ENCODE measurements around the gene LRRC8C.

LRRC8C gene

DNA sequence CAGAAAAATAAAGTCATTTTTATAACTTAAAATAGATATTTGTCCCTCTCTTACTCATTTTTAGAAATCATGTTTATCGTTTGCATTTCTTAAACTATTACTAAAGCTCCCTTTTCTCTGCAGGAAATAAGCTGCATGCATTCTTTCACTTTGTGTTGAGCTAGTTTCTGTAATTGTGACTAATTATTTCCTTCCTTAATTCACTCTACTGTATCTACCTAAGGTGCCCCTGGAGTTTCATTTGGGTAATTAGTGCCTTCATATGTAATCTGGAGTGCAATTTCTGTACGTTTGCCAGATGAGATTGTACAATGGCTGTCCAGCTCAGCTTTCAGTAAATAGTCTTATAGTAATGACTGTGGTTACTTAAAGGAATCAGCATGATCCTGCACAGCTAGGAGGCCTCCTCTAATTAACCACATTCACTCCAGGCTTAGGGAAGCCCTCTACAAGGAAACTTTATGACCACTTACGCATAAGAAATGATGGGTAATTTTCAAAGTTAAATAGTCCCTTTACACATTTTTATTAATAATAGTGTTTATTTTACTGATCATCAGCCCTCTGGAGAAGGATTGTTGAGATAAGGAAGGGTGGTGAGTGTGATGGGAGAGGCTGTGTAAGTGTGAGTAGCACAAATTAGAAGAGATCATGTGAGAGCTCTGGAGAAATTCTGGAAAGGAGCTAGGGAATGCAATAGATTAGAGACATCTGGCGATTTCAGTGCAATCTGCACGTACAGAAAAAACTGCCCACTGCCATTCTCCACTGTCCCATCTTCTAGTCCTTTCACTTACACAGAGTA, 86.8 kb downstream of the LRRC8C start:
- Histone ChIP-seq H3K27me3 (ENCODE audit: insufficient read depth, low read length) (no peaks in the 10 kb centered on the region), H4K8ac (ENCODE audit: low read depth, low read length) (no peak overlapping the region), H3K27ac (ENCODE audit: low read depth, low read length) (no peak overlapping the region), H4K12ac (ENCODE audit: low read depth, low read length) (no peak overlapping the region), H3K36me3 (ENCODE audit: control insufficient read depth in 1 of 2, insufficient read depth in 2 of 2, low read length in 2 of 2) (no peaks in the 10 kb centered on the region), H3K79me1 (ENCODE audit: low read length) (no peaks in the 10 kb centered on the region), H2AK5ac (ENCODE audit: low read length) (no peak overlapping the region), H3K4me3 (ENCODE audit: low read depth, low read length) (no peak overlapping the region), H3K9me3 (ENCODE audit: insufficient read depth, low read depth, low read length) (no peaks in the 10 kb centered on the region), H3K4me2 (ENCODE audit: low read length) (no peak overlapping the region), H3K14ac (ENCODE audit: low read length) (no peak overlapping the region), H3K9ac (ENCODE audit: low read length) (no peak overlapping the region), H3K23ac (ENCODE audit: low read length) (no peak overlapping the region), H3K4me1 (ENCODE audit: control insufficient read depth in 1 of 2, insufficient read depth in 2 of 2, low read length in 2 of 2) (no peaks in the 10 kb centered on the region), H2BK120ac (ENCODE audit: insufficient read depth, low read length, poor library complexity) (no peak overlapping the region), H4K91ac (ENCODE audit: low read depth, low read length) (no peak overlapping the region), H2AFZ (ENCODE audit: insufficient read depth, low read length, poor library complexity) (no peak overlapping the region), H3K18ac (ENCODE audit: low read length) (no peak overlapping the region), H2BK5ac (ENCODE audit: low read depth, low read length, poor library complexity) (no peak overlapping the region), H3K4ac (ENCODE audit: low read depth, low read length) (no peak overlapping the region), H2BK12ac (ENCODE audit: low read length) (no peak overlapping the region), H3K79me2 (ENCODE audit: control insufficient read depth, insufficient read depth, low read length, poor library complexity) (no peaks in the 10 kb centered on the region)
- DNase-seq: no peak
- no CpG with 5 or more reads among the region's 5 CpGs for WGBS (ENCODE audit: extremely low coverage, insufficient coverage, insufficient read length)

DNA sequence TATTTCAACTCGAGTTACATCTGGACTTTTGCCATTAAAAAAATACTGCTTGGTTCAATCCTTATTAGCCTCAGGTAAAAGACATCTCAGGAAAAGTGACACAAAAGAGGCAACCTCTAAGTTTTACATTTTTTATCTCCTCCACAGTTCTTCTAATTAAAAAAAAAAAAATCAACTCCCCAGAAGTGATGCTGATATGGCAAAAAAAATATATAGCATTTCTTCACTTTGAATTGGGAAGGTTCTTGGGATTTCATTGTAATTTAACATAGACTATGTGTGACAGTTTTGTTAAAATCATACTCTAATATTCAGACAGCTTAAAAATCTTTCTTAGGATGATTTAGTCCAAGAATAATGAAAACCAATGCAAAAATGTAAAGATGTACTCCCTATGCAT, 87.9 kb downstream of the LRRC8C start:
- H3K36me3 ChIP-seq (ENCODE audit: control insufficient read depth in 1 of 2, insufficient read depth in 2 of 2, low read length in 2 of 2): no peaks in the 10 kb centered on the region
- H3K14ac ChIP-seq (ENCODE audit: low read length): no peak overlapping the region
- DNase-seq: no peak
- no peak overlapping the region for H3K27ac ChIP-seq (ENCODE audit: low read depth, low read length)
- no peaks in the 10 kb centered on the region for H3K4me1 ChIP-seq (ENCODE audit: control insufficient read depth in 1 of 2, insufficient read depth in 2 of 2, low read length in 2 of 2)
- H2BK12ac ChIP-seq (ENCODE audit: low read length): no peak overlapping the region
- H3K4me3 ChIP-seq (ENCODE audit: low read depth, low read length): no peak overlapping the region
- no peaks in the 10 kb centered on the region for H3K79me2 ChIP-seq (ENCODE audit: control insufficient read depth, insufficient read depth, low read length, poor library complexity)
- H3K4ac ChIP-seq (ENCODE audit: low read depth, low read length): no peak overlapping the region
- H3K9ac ChIP-seq (ENCODE audit: low read length): no peak overlapping the region
- H3K23ac ChIP-seq (ENCODE audit: low read length): no peak overlapping the region
- H3K18ac ChIP-seq (ENCODE audit: low read length): no peak overlapping the region
- no peak overlapping the region for H4K8ac ChIP-seq (ENCODE audit: low read depth, low read length)
- no peak overlapping the region for H2AK5ac ChIP-seq (ENCODE audit: low read length)
- no peak overlapping the region for H4K91ac ChIP-seq (ENCODE audit: low read depth, low read length)
- no peak overlapping the region for H3K4me2 ChIP-seq (ENCODE audit: low read length)
- H4K12ac ChIP-seq (ENCODE audit: low read depth, low read length): no peak overlapping the region
- H3K9me3 ChIP-seq (ENCODE audit: insufficient read depth, low read depth, low read length): peaks cover 1% of the 10 kb centered on the region
- no peak overlapping the region for H2BK5ac ChIP-seq (ENCODE audit: low read depth, low read length, poor library complexity)
- WGBS (ENCODE audit: extremely low coverage, insufficient coverage, insufficient read length): no CpG with 5 or more reads among the region's 1 CpG
- H3K79me1 ChIP-seq (ENCODE audit: low read length): no peaks in the 10 kb centered on the region
- H2BK120ac ChIP-seq (ENCODE audit: insufficient read depth, low read length, poor library complexity): no peak overlapping the region
- H2AFZ ChIP-seq (ENCODE audit: insufficient read depth, low read length, poor library complexity): no peak overlapping the region
- H3K27me3 ChIP-seq (ENCODE audit: insufficient read depth, low read length): no peaks in the 10 kb centered on the region

DNA sequence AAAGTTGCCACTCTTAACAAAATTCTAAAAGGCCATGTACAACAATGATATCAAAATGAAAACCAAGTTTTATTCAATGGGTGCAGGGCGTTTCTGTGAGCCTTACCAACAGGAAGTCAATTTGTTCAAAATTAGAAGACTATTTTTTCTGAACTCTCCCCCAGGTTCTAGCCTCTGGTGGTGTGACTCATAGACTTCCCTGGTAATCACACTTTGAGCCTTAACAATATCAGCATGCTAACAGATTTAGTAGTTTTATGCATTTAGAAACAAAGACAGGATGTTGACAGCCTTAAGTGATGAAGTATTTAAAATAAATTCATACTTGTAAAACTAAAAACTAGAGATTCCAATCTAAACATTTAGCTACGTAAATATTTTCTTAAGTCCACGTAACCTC, 88.4 kb downstream of the LRRC8C start:
- H3K79me1 ChIP-seq (ENCODE audit: low read length): no peaks in the 10 kb centered on the region
- H3K36me3 ChIP-seq (ENCODE audit: control insufficient read depth in 1 of 2, insufficient read depth in 2 of 2, low read length in 2 of 2): no peaks in the 10 kb centered on the region
- H3K14ac ChIP-seq (ENCODE audit: low read length): no peak overlapping the region
- no peak for DNase-seq
- H3K9me3 ChIP-seq (ENCODE audit: insufficient read depth, low read depth, low read length): peaks cover 1% of the 10 kb centered on the region
- no peak overlapping the region for H4K91ac ChIP-seq (ENCODE audit: low read depth, low read length)
- H3K4me1 ChIP-seq (ENCODE audit: control insufficient read depth in 1 of 2, insufficient read depth in 2 of 2, low read length in 2 of 2): no peaks in the 10 kb centered on the region
- H3K79me2 ChIP-seq (ENCODE audit: control insufficient read depth, insufficient read depth, low read length, poor library complexity): no peaks in the 10 kb centered on the region
- H3K4me2 ChIP-seq (ENCODE audit: low read length): no peak overlapping the region
- no peak overlapping the region for H2AK5ac ChIP-seq (ENCODE audit: low read length)
- no peak overlapping the region for H3K27ac ChIP-seq (ENCODE audit: low read depth, low read length)
- no peak overlapping the region for H3K18ac ChIP-seq (ENCODE audit: low read length)
- H2BK120ac ChIP-seq (ENCODE audit: insufficient read depth, low read length, poor library complexity): no peak overlapping the region
- no peak overlapping the region for H4K12ac ChIP-seq (ENCODE audit: low read depth, low read length)
- H2AFZ ChIP-seq (ENCODE audit: insufficient read depth, low read length, poor library complexity): no peak overlapping the region
- no peak overlapping the region for H2BK12ac ChIP-seq (ENCODE audit: low read length)
- no peak overlapping the region for H4K8ac ChIP-seq (ENCODE audit: low read depth, low read length)
- no peak overlapping the region for H2BK5ac ChIP-seq (ENCODE audit: low read depth, low read length, poor library complexity)
- no peak overlapping the region for H3K4me3 ChIP-seq (ENCODE audit: low read depth, low read length)
- H3K9ac ChIP-seq (ENCODE audit: low read length): no peak overlapping the region
- H3K23ac ChIP-seq (ENCODE audit: low read length): no peak overlapping the region
- no peak overlapping the region for H3K4ac ChIP-seq (ENCODE audit: low read depth, low read length)
- no CpG with 5 or more reads among the region's 3 CpGs for WGBS (ENCODE audit: extremely low coverage, insufficient coverage, insufficient read length)
- H3K27me3 ChIP-seq (ENCODE audit: insufficient read depth, low read length): no peaks in the 10 kb centered on the region

DNA sequence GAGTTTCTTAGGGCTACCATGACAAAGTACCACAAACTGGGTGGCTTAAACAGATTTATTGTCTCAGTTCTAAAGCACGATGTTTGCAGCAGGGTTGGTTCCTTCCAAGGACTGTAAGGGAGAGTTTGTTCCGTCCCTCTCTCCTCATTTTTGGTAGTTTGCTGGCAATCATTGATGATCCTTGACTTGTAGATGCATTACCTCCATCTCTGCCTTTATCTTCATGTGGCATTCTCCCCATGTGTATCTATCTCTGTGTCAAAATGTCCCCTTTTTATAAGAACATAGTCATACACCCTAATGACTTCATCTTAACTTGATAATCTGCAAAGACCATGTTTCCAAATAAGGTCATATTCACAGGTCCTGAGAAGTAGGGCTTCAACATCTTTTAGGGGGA, 90.2 kb downstream of the LRRC8C start:
- Histone ChIP-seq H3K14ac (ENCODE audit: low read length) (no peak overlapping the region), H3K79me1 (ENCODE audit: low read length) (no peaks in the 10 kb centered on the region), H2BK120ac (ENCODE audit: insufficient read depth, low read length, poor library complexity) (no peak overlapping the region), H3K9ac (ENCODE audit: low read length) (no peak overlapping the region), H3K4me1 (ENCODE audit: control insufficient read depth in 1 of 2, insufficient read depth in 2 of 2, low read length in 2 of 2) (no peaks in the 10 kb centered on the region), H3K27me3 (ENCODE audit: insufficient read depth, low read length) (no peaks in the 10 kb centered on the region), H3K36me3 (ENCODE audit: control insufficient read depth in 1 of 2, insufficient read depth in 2 of 2, low read length in 2 of 2) (no peaks in the 10 kb centered on the region), H4K91ac (ENCODE audit: low read depth, low read length) (no peak overlapping the region), H3K18ac (ENCODE audit: low read length) (no peak overlapping the region), H4K12ac (ENCODE audit: low read depth, low read length) (no peak overlapping the region), H3K27ac (ENCODE audit: low read depth, low read length) (no peak overlapping the region), H4K8ac (ENCODE audit: low read depth, low read length) (no peak overlapping the region), H3K79me2 (ENCODE audit: control insufficient read depth, insufficient read depth, low read length, poor library complexity) (no peaks in the 10 kb centered on the region), H2AFZ (ENCODE audit: insufficient read depth, low read length, poor library complexity) (no peak overlapping the region), H2AK5ac (ENCODE audit: low read length) (no peak overlapping the region), H3K9me3 (ENCODE audit: insufficient read depth, low read depth, low read length) (peaks cover 1% of the 10 kb centered on the region), H2BK5ac (ENCODE audit: low read depth, low read length, poor library complexity) (no peak overlapping the region), H3K4me2 (ENCODE audit: low read length) (no peak overlapping the region), H2BK12ac (ENCODE audit: low read length) (no peak overlapping the region), H3K4ac (ENCODE audit: low read depth, low read length) (no peak overlapping the region), H3K4me3 (ENCODE audit: low read depth, low read length) (no peak overlapping the region), H3K23ac (ENCODE audit: low read length) (no peak overlapping the region)
- no CpG with 5 or more reads among the region's 2 CpGs for whole genome bisulfite sequencing (ENCODE audit: extremely low coverage, insufficient coverage, insufficient read length)
- no peak for DNase-seq
